ENCODE measurements around the gene KRT86.

DNA sequence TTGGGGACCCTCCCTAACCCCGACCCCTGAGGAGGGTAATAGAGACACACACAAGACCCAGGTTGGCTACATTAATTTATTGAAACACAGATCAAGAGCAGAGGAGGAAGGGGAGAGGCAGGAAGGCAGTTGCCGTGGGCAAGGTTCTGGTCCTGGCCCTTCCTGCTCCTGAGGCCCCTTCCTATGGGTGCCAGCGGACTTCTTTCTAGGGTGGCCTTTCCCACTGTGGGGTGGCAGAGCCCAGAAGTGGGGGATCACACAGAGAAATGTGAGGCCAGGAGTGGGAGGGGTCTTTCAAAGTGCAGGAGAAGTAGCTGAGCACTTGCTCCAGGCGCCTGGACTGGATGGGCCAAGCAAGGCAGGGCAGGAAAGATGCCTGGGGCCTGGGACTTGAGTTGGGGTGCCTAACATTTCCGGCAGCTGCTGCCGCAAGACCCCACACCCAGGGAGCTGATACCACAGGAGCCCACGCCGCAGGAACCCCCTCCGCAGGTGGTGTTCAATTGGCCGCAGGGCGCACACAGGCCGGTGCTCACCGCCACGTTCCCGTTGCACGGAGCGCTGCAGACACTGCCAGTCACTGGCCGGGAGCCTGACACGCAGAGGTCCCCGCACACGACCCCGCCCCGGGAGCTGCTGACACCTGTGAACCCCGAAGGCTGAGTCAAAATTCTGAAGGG lies 11.5 kb downstream of the KRT86 start:
- TF ChIP-seq CTCF (IDR thresholded peaks at IDR 0.05; ENCODE audit: low read length) = no peak
- no peak for TF ChIP-seq EZH2 (optimal IDR thresholded peaks at IDR 0.05; ENCODE audit: low read depth, low read length)
- no peak for TF ChIP-seq EZH2phosphoT487 (IDR thresholded peaks at IDR 0.05; ENCODE audit: low read length)

Data from MM.1S (cell line).